ENCODE results near the gene EXOC4. TPM values are rescaled to one million over a fixed set of nuclear protein-coding genes. Genes with fewer than 3 reads are reported as not detected.

EXOC4 gene
- total RNA-seq, 1 experiment from 2014 or later = 71.0 TPM

GRCh38 chr7:133584956-133585668 lies 332.2 kb downstream of the EXOC4 start:
- Histone ChIP-seq H3K27ac (ENCODE audit: low read length) (no peak overlapping the region), H3K9me3 (ENCODE audit: control insufficient read depth, insufficient read depth, low read depth, low read length) (no peaks in the 10 kb centered on the region), H3K27me3 (ENCODE audit: control insufficient read depth, insufficient read depth, low read length) (no peaks in the 10 kb centered on the region), H3K4me1 (ENCODE audit: control insufficient read depth, insufficient read depth, low read length) (no peaks in the 10 kb centered on the region), H3K4me3 (ENCODE audit: low read depth in 2 of 2, low read length in 2 of 2) (no peak overlapping the region), H3K36me3 (ENCODE audit: control insufficient read depth, insufficient read depth, low read length) (no peaks in the 10 kb centered on the region)
- CTCF ChIA-PET = no interaction called here
- in situ Hi-C loops (cut with HindIII; ENCODE audit: low pct_unique_long_range_greater_than_20kb, low sequenced_read_pairs) = no loop called here
- no TSS peak for BruUV-seq (replicated peaks)
- no peak for ATAC-seq
- POLR2A ChIA-PET = no interaction called here
- intact Hi-C loops (cut with micrococcal nuclease; ENCODE audit: unreplicated experiment) = no loop called here
- DNase-seq (ENCODE audit: low read depth, low spot score) = no peak
- TF ChIP-seq CTCF (IDR thresholded peaks at IDR 0.05) (no peak), TCF7L2 (IDR thresholded peaks at IDR 0.05; ENCODE audit: low read depth, low read length) (no peak), SIN3A (IDR thresholded peaks at IDR 0.05; ENCODE audit: borderline replicate concordance, insufficient read depth, low read depth, low read length) (no peak), POLR2AphosphoS5 (IDR thresholded peaks at IDR 0.05; ENCODE audit: low read depth, low read length) (no peak)
- TF ChIP-seq, protein P1, sequence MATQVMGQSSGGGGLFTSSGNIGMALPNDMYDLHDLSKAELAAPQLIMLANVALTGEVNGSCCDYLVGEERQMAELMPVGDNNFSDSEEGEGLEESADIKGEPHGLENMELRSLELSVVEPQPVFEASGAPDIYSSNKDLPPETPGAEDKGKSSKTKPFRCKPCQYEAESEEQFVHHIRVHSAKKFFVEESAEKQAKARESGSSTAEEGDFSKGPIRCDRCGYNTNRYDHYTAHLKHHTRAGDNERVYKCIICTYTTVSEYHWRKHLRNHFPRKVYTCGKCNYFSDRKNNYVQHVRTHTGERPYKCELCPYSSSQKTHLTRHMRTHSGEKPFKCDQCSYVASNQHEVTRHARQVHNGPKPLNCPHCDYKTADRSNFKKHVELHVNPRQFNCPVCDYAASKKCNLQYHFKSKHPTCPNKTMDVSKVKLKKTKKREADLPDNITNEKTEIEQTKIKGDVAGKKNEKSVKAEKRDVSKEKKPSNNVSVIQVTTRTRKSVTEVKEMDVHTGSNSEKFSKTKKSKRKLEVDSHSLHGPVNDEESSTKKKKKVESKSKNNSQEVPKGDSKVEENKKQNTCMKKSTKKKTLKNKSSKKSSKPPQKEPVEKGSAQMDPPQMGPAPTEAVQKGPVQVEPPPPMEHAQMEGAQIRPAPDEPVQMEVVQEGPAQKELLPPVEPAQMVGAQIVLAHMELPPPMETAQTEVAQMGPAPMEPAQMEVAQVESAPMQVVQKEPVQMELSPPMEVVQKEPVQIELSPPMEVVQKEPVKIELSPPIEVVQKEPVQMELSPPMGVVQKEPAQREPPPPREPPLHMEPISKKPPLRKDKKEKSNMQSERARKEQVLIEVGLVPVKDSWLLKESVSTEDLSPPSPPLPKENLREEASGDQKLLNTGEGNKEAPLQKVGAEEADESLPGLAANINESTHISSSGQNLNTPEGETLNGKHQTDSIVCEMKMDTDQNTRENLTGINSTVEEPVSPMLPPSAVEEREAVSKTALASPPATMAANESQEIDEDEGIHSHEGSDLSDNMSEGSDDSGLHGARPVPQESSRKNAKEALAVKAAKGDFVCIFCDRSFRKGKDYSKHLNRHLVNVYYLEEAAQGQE (IDR thresholded peaks at IDR 0.05; ENCODE audit: insufficient read depth in 1 of 2, low read depth in 2 of 2, low read length in 1 of 2) = no peak

DNA sequence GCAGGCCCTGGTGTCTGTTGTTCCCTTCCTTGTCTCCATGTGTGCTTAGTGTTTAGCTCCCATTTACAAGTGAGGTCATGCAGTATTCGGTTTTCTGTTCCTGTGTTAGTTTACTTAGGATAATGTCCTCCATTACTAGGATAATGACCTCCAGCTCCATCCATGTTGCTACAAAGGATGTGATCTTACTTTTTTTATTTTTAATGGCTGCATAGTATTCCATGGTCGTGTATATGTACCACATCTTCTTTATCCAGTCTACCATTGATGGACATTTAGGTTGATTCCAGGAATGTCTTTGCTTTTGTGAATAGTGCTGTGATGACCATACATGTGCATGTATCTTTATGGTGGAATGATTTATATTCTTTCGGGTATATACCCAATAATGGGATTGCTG lies 333.4 kb downstream of the EXOC4 start:
- no TSS peak for BruUV-seq (replicated peaks)
- no peaks in the 10 kb centered on the region for H3K9me3 ChIP-seq (ENCODE audit: control insufficient read depth, insufficient read depth, low read depth, low read length)
- CTCF ChIA-PET = no interaction called here
- in situ Hi-C loops (cut with HindIII; ENCODE audit: low pct_unique_long_range_greater_than_20kb, low sequenced_read_pairs) = no loop called here
- no peaks in the 10 kb centered on the region for H3K27me3 ChIP-seq (ENCODE audit: control insufficient read depth, insufficient read depth, low read length)
- no peak overlapping the region for H3K4me3 ChIP-seq (ENCODE audit: low read depth in 2 of 2, low read length in 2 of 2)
- no peak for TF ChIP-seq TCF7L2 (IDR thresholded peaks at IDR 0.05; ENCODE audit: low read depth, low read length)
- no peaks in the 10 kb centered on the region for H3K4me1 ChIP-seq (ENCODE audit: control insufficient read depth, insufficient read depth, low read length)
- POLR2A ChIA-PET = interaction anchor here (0.6 kb wide), 1 partner anchor 105 kb away, joined by 4 read pairs; no protein-coding TSS in a partner anchor
- H3K27ac ChIP-seq (ENCODE audit: low read length) = no peak overlapping the region
- ATAC-seq = no peak
- intact Hi-C loops (cut with micrococcal nuclease; ENCODE audit: unreplicated experiment) = no loop called here
- no peaks in the 10 kb centered on the region for H3K36me3 ChIP-seq (ENCODE audit: control insufficient read depth, insufficient read depth, low read length)
- no peak for DNase-seq (ENCODE audit: low read depth, low spot score)

DNA sequence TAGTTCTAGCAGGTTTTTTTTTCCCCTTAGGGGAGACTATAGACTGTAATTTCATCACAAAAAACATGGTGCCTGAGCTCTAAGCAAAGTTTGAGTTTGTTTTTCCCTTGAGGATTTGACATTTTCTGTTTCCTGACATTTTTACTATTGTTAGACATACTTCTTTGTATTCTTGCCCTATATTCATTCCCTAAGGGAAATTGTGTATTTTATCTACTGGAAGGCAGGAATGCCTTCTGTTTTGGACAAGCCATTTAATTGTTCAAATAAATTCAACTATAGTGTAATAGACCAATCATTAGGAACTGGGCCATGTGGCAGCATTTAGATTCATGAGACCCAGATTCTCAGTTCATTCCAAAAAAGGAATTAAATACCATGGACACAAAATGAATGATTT lies 335.0 kb downstream of the EXOC4 start:
- no peak overlapping the region for H3K27ac ChIP-seq (ENCODE audit: low read length)
- TF ChIP-seq, protein P1 (IDR thresholded peaks at IDR 0.05; ENCODE audit: insufficient read depth in 1 of 2, low read depth in 2 of 2, low read length in 1 of 2) = no peak
- TF ChIP-seq POLR2AphosphoS5 (IDR thresholded peaks at IDR 0.05; ENCODE audit: low read depth, low read length) (no peak), CTCF (IDR thresholded peaks at IDR 0.05) (no peak), SIN3A (IDR thresholded peaks at IDR 0.05; ENCODE audit: borderline replicate concordance, insufficient read depth, low read depth, low read length) (no peak), TCF7L2 (IDR thresholded peaks at IDR 0.05; ENCODE audit: low read depth, low read length) (no peak)
- DNase-seq (ENCODE audit: low read depth, low spot score) (no peak), ATAC-seq (no peak)
- intact Hi-C loops (cut with micrococcal nuclease; ENCODE audit: unreplicated experiment) = no loop called here
- in situ Hi-C loops (cut with HindIII; ENCODE audit: low pct_unique_long_range_greater_than_20kb, low sequenced_read_pairs) = no loop called here
- H3K4me1 ChIP-seq (ENCODE audit: control insufficient read depth, insufficient read depth, low read length) = no peaks in the 10 kb centered on the region
- ChIA-PET POLR2A (no interaction called here), CTCF (no interaction called here)
- BruUV-seq (replicated peaks) = no TSS peak
- H3K36me3 ChIP-seq (ENCODE audit: control insufficient read depth, insufficient read depth, low read length) = no peaks in the 10 kb centered on the region
- no peaks in the 10 kb centered on the region for H3K27me3 ChIP-seq (ENCODE audit: control insufficient read depth, insufficient read depth, low read length)
- H3K4me3 ChIP-seq (ENCODE audit: low read depth in 2 of 2, low read length in 2 of 2) = no peak overlapping the region
- no peaks in the 10 kb centered on the region for H3K9me3 ChIP-seq (ENCODE audit: control insufficient read depth, insufficient read depth, low read depth, low read length)

Measured in Panc1 (cell line).